SK-N-SH treated with all-trans-retinoic acid at 6 μM for 48 hours (cell line): ENCODE data around the gene PDLIM4.

Source experiments
- ATAC-seq: fragments of 200-7000 bp; cut with Tn5 transposase; 3 replicates; pipeline ENCODE4 v1.9.1; 2020; ENCODE audit warnings: mild to moderate bottlenecking, moderate library complexity
- ARNTL ChIP-seq: fragments of 450-650 bp; formaldehyde crosslinking; IDR thresholded peaks from 2 replicates; pipeline ENCODE4 v1.5.0; 2020; ENCODE audit warnings: low read depth, mild to moderate bottlenecking, moderate library complexity, borderline replicate concordance
- BACH2 ChIP-seq: fragments of 250-450 bp; sonication (Bioruptor Pico); IDR thresholded peaks from 2 replicates; pipeline ENCODE4 v1.9.0; 2021; ENCODE audit warnings: mild to moderate bottlenecking, borderline replicate concordance
- CSDC2 ChIP-seq: fragments of 250-450 bp; sonication (Bioruptor Pico); IDR thresholded peaks from 2 replicates; pipeline ENCODE4 v1.5.0; 2020; ENCODE audit warnings: mild to moderate bottlenecking, moderate library complexity
- ESRRG ChIP-seq: fragments of 250-450 bp; sonication (Bioruptor Pico); IDR thresholded peaks from 2 replicates; pipeline ENCODE4 v1.6.1; 2021; ENCODE audit warnings: mild to moderate bottlenecking
- GLIS3 ChIP-seq: fragments of 250-450 bp; sonication (Bioruptor Pico); IDR thresholded peaks from 2 replicates; pipeline ENCODE4 v1.5.0; 2020; ENCODE audit warnings: mild to moderate bottlenecking, moderate library complexity
- ISL1 ChIP-seq: fragments of 250-450 bp; sonication (Bioruptor Pico); IDR thresholded peaks from 2 replicates; pipeline ENCODE4 v2.1.2; 2022; ENCODE audit warnings: mild to moderate bottlenecking, moderate library complexity
- OSR1 ChIP-seq: fragments of 250-450 bp; sonication (Bioruptor Pico); IDR thresholded peaks from 2 replicates; pipeline ENCODE4 v1.8.0; 2022; ENCODE audit warnings: moderate library complexity, mild to moderate bottlenecking, inconsistent platforms
- PPARA ChIP-seq: fragments of 250-450 bp; sonication (Bioruptor Pico); IDR thresholded peaks from 2 replicates; pipeline ENCODE4 v1.5.0; 2020; ENCODE audit warnings: mild to moderate bottlenecking, borderline replicate concordance
- RARB ChIP-seq: fragments of 250-450 bp; sonication (Bioruptor Pico); IDR thresholded peaks from 2 replicates; pipeline ENCODE4 v1.8.0; 2021; ENCODE audit warnings: mild to moderate bottlenecking, moderate library complexity
- SNAI2 ChIP-seq: fragments of 250-450 bp; sonication (Bioruptor Pico); IDR thresholded peaks from 2 replicates; pipeline ENCODE4 v1.5.0; 2020; ENCODE audit warnings: mild to moderate bottlenecking, moderate library complexity
- TCF4 ChIP-seq: fragments of 250-450 bp; sonication (Bioruptor Pico); IDR thresholded peaks from 2 replicates; pipeline ENCODE4 v1.8.0; 2021; ENCODE audit warnings: mild to moderate bottlenecking, moderate library complexity, borderline replicate concordance
- TOX ChIP-seq: fragments of 250-450 bp; sonication (Bioruptor Pico); IDR thresholded peaks from 2 replicates; pipeline ENCODE4 v1.8.0; 2021; ENCODE audit warnings: mild to moderate bottlenecking, moderate library complexity, borderline replicate concordance
- ZC3H10 ChIP-seq: fragments of 250-450 bp; sonication (Bioruptor Pico); IDR thresholded peaks from 2 replicates; pipeline ENCODE4 v1.5.1; 2021; ENCODE audit warnings: mild to moderate bottlenecking, moderate library complexity
- ZFP3 ChIP-seq: fragments of 250-450 bp; sonication (Bioruptor Pico); IDR thresholded peaks from 2 replicates; pipeline ENCODE4 v1.5.0; 2020; ENCODE audit warnings: mild to moderate bottlenecking, moderate library complexity
- ZFP30 ChIP-seq: fragments of 450-650 bp; formaldehyde crosslinking; IDR thresholded peaks from 2 replicates; pipeline ENCODE4 v1.5.0; 2022; ENCODE audit warnings: mild to moderate bottlenecking, moderate library complexity
- ZNF565 ChIP-seq: fragments of 450-650 bp; formaldehyde crosslinking; conservative IDR thresholded peaks from 2 replicates; pipeline ENCODE4 v1.5.0; 2020; ENCODE audit warnings: low read depth, mild to moderate bottlenecking, moderate library complexity
- ZNF70 ChIP-seq: fragments of 450-650 bp; formaldehyde crosslinking; IDR thresholded peaks from 2 replicates; pipeline ENCODE4 v1.5.0; 2020; ENCODE audit warnings: mild to moderate bottlenecking, moderate library complexity
- ZNF8 ChIP-seq: fragments of 450-650 bp; formaldehyde crosslinking; IDR thresholded peaks from 2 replicates; pipeline ENCODE4 v1.5.0; 2020; ENCODE audit warnings: mild to moderate bottlenecking, moderate library complexity
- TF ChIP-seq, protein P1 (sequence below): fragments of 250-450 bp; sonication (Bioruptor Pico); IDR thresholded peaks from 2 replicates; pipeline ENCODE4 v1.5.1; 2020; ENCODE audit warnings: low read depth, mild to moderate bottlenecking, moderate library complexity
- TF ChIP-seq, protein P2 (sequence below): fragments of 250-450 bp; sonication (Bioruptor Pico); IDR thresholded peaks from 2 replicates; pipeline ENCODE4 v1.8.0; 2020; ENCODE audit warnings: mild to moderate bottlenecking, moderate library complexity, borderline replicate concordance
- TF ChIP-seq, protein P3 (sequence below): fragments of 250-450 bp; sonication (Bioruptor Pico); IDR thresholded peaks from 2 replicates; pipeline ENCODE4 v1.5.0; 2020; ENCODE audit warnings: mild to moderate bottlenecking, moderate library complexity
- TF ChIP-seq, protein P4 (sequence below): fragments of 250-450 bp; sonication (Bioruptor Pico); IDR thresholded peaks from 2 replicates; pipeline ENCODE4 v1.5.1; 2021; ENCODE audit warnings: mild to moderate bottlenecking, moderate library complexity
- TF ChIP-seq, protein P5 (sequence below): fragments of 250-450 bp; sonication (Bioruptor Pico); IDR thresholded peaks from 2 replicates; pipeline ENCODE4 v1.8.0; 2021; ENCODE audit warnings: low read depth, mild to moderate bottlenecking, moderate library complexity, borderline replicate concordance

Gene PDLIM4

DNA sequence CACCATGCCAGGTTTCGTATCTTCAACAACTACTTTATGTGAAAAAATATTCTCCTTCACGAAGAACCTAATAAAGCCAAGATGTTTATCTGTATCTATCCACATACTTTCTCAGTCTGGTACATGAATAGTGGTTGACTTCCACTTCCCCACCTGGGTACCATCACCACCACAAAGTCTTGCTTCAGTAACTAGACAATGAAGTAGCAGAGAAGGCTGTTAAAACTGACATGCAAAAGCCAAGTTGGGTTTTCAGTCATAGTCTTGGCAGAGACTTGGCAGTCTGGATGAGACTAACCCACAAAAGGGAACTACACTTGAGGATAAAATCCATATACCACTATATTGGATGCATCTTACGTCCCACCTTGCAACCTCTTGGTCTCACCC, 34.9 kb upstream of the PDLIM4 start:
- ATAC-seq, result no peak
- TF ChIP-seq, protein P1, sequence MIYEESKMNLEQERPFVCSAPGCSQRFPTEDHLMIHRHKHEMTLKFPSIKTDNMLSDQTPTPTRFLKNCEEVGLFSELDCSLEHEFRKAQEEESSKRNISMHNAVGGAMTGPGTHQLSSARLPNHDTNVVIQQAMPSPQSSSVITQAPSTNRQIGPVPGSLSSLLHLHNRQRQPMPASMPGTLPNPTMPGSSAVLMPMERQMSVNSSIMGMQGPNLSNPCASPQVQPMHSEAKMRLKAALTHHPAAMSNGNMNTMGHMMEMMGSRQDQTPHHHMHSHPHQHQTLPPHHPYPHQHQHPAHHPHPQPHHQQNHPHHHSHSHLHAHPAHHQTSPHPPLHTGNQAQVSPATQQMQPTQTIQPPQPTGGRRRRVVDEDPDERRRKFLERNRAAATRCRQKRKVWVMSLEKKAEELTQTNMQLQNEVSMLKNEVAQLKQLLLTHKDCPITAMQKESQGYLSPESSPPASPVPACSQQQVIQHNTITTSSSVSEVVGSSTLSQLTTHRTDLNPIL (CRISPR knock-in tag), result no peak
- TF ChIP-seq ZNF8 (CRISPR knock-in tag), result no peak
- TF ChIP-seq ZNF70 (CRISPR knock-in tag), result no peak
- no peak for TF ChIP-seq ISL1 (CRISPR knock-in tag)
- TF ChIP-seq TOX (CRISPR knock-in tag), result no peak
- no peak for TF ChIP-seq TCF4 (CRISPR knock-in tag)
- no peak for TF ChIP-seq ZFP30
- no peak for TF ChIP-seq PPARA
- TF ChIP-seq ZNF565, result no peak
- no peak for TF ChIP-seq CSDC2 (CRISPR knock-in tag)
- TF ChIP-seq, protein P2, sequence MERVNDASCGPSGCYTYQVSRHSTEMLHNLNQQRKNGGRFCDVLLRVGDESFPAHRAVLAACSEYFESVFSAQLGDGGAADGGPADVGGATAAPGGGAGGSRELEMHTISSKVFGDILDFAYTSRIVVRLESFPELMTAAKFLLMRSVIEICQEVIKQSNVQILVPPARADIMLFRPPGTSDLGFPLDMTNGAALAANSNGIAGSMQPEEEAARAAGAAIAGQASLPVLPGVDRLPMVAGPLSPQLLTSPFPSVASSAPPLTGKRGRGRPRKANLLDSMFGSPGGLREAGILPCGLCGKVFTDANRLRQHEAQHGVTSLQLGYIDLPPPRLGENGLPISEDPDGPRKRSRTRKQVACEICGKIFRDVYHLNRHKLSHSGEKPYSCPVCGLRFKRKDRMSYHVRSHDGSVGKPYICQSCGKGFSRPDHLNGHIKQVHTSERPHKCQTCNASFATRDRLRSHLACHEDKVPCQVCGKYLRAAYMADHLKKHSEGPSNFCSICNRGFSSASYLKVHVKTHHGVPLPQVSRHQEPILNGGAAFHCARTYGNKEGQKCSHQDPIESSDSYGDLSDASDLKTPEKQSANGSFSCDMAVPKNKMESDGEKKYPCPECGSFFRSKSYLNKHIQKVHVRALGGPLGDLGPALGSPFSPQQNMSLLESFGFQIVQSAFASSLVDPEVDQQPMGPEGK, result no peak
- no peak for TF ChIP-seq RARB (CRISPR knock-in tag)
- no peak for TF ChIP-seq ESRRG (CRISPR knock-in tag)
- no peak for TF ChIP-seq BACH2
- no peak for TF ChIP-seq OSR1
- TF ChIP-seq GLIS3 (CRISPR knock-in tag), result no peak
- no peak for TF ChIP-seq SNAI2 (CRISPR knock-in tag)
- TF ChIP-seq, protein P3, sequence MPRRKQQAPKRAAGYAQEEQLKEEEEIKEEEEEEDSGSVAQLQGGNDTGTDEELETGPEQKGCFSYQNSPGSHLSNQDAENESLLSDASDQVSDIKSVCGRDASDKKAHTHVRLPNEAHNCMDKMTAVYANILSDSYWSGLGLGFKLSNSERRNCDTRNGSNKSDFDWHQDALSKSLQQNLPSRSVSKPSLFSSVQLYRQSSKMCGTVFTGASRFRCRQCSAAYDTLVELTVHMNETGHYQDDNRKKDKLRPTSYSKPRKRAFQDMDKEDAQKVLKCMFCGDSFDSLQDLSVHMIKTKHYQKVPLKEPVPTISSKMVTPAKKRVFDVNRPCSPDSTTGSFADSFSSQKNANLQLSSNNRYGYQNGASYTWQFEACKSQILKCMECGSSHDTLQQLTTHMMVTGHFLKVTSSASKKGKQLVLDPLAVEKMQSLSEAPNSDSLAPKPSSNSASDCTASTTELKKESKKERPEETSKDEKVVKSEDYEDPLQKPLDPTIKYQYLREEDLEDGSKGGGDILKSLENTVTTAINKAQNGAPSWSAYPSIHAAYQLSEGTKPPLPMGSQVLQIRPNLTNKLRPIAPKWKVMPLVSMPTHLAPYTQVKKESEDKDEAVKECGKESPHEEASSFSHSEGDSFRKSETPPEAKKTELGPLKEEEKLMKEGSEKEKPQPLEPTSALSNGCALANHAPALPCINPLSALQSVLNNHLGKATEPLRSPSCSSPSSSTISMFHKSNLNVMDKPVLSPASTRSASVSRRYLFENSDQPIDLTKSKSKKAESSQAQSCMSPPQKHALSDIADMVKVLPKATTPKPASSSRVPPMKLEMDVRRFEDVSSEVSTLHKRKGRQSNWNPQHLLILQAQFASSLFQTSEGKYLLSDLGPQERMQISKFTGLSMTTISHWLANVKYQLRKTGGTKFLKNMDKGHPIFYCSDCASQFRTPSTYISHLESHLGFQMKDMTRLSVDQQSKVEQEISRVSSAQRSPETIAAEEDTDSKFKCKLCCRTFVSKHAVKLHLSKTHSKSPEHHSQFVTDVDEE (CRISPR knock-in tag), result no peak
- no peak for TF ChIP-seq ZFP3

DNA sequence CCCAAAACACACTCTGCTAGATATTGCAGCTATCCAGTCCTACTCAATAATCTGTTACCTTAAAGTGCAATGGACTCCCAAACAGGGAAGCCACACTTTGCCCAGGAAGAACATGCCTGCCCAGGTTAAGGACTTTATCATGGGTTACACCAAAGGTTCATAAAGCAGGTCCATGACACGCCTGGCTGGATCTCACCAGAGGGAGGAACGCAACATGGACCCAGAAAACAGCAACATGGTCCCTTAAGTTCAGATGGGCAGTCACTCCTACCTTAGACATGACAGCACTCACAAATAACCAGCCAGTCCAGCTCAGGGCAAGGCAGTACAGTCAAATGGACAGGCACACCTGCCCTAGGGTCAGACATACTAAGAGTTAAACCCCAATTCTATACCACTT, 33.6 kb upstream of the PDLIM4 start:
- ATAC-seq, result no peak
- TF ChIP-seq, protein P1 (CRISPR knock-in tag), result no peak
- TF ChIP-seq, protein P4, sequence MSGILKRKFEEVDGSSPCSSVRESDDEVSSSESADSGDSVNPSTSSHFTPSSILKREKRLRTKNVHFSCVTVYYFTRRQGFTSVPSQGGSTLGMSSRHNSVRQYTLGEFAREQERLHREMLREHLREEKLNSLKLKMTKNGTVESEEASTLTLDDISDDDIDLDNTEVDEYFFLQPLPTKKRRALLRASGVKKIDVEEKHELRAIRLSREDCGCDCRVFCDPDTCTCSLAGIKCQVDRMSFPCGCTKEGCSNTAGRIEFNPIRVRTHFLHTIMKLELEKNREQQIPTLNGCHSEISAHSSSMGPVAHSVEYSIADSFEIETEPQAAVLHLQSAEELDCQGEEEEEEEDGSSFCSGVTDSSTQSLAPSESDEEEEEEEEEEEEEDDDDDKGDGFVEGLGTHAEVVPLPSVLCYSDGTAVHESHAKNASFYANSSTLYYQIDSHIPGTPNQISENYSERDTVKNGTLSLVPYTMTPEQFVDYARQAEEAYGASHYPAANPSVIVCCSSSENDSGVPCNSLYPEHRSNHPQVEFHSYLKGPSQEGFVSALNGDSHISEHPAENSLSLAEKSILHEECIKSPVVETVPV (CRISPR knock-in tag), result no peak
- TF ChIP-seq, protein P5, sequence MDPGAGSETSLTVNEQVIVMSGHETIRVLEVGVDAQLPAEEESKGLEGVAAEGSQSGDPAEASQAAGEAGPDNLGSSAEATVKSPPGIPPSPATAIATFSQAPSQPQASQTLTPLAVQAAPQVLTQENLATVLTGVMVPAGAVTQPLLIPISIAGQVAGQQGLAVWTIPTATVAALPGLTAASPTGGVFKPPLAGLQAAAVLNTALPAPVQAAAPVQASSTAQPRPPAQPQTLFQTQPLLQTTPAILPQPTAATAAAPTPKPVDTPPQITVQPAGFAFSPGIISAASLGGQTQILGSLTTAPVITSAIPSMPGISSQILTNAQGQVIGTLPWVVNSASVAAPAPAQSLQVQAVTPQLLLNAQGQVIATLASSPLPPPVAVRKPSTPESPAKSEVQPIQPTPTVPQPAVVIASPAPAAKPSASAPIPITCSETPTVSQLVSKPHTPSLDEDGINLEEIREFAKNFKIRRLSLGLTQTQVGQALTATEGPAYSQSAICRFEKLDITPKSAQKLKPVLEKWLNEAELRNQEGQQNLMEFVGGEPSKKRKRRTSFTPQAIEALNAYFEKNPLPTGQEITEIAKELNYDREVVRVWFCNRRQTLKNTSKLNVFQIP, result no peak
- TF ChIP-seq ZFP3 (no peak), ZC3H10 (CRISPR knock-in tag) (no peak), ZNF70 (CRISPR knock-in tag) (no peak), CSDC2 (CRISPR knock-in tag) (no peak), BACH2 (no peak), GLIS3 (CRISPR knock-in tag) (no peak), ESRRG (CRISPR knock-in tag) (no peak), TOX (CRISPR knock-in tag) (no peak), ZNF565 (no peak), PPARA (no peak), SNAI2 (CRISPR knock-in tag) (no peak), RARB (CRISPR knock-in tag) (no peak), ZNF8 (CRISPR knock-in tag) (no peak), ARNTL (CRISPR knock-in tag) (no peak)
- TF ChIP-seq, protein P3 (CRISPR knock-in tag), result no peak
- TF ChIP-seq, protein P2, result no peak
